Prostate gland (tissue), 2 donors: Measurements from ENCODE around the gene SLC6A11. TPM values are rescaled to one million over a fixed set of nuclear protein-coding genes. Genes with fewer than 3 reads are reported as not detected.

Experiments used
- DNase-seq: peaks from one replicate; pipeline ENCODE4 v3.0.0-alpha.2; 2019; ENCODE audit warnings: low spot score
- H3K27ac ChIP-seq, 2 donors: fragments of 200-600 bp; sonication (generic); 2 replicates each; pipeline ENCODE4 v1.5.1; 2017 to 2019
- H3K27me3 ChIP-seq: fragments of 200-600 bp; sonication (generic); replicated peaks from 2 replicates; pipeline ENCODE4 v1.5.1; 2019; ENCODE audit not compliant: insufficient read depth
- H3K36me3 ChIP-seq, 2 donors: fragments of 200-600 bp; sonication (generic); 1 replicate in 1 of 2; 2 replicates in 1 of 2; pipeline versions ENCODE4 v1.5.1 to v1.8.1; 2017 to 2019
- H3K4me1 ChIP-seq: fragments of 200-600 bp; sonication (generic); replicated peaks from 2 replicates; pipeline ENCODE4 v1.5.1; 2019
- H3K4me3 ChIP-seq, 2 donors: fragments of 200-600 bp; sonication (generic); 2 replicates each; pipeline ENCODE4 v1.5.1; 2017 to 2019
- H3K9me3 ChIP-seq: fragments of 200-600 bp; sonication (generic); 2 replicates; pipeline ENCODE4 v1.5.1; 2017
- POLR2A ChIP-seq: fragments of 450-650 bp; IDR thresholded peaks from one replicate; pipeline ENCODE4 v1.6.1; 2016; ENCODE audit warnings: antibody characterized with exemption, mild to moderate bottlenecking
- POLR2AphosphoS5 ChIP-seq: sonication (generic); formaldehyde crosslinking; IDR thresholded peaks from one replicate; pipeline ENCODE4 v1.6.1; 2017; ENCODE audit warnings: antibody characterized with exemption
- WGBS: methylation state at CpG from one replicate; pipeline ENCODE4 v1.1.5; 2018; 5-methylcytosine and 5-hydroxymethylcytosine counted together
- intact Hi-C: fragments of 100-400 bp; cut with DNase I; formaldehyde crosslinking; loops from one replicate; pipeline ENCODE4 v1.14.2; 2022
- total RNA-seq, 2 donors: library from RNA; depleted of rRNA; stranded (reverse); fragments of >200 nt; gene quantifications; one replicate each; pipeline ENCODE4 v1.1.0, GENCODE V29; 2016
- TF ChIP-seq, protein P1 (sequence below), 4 experiments: fragments of 200-600 bp in 2 of 4; fragments of 450-650 bp in 2 of 4; sonication (generic) in 2 of 4; IDR thresholded peaks; 1 replicate in 3 of 4; 2 replicates in 1 of 4; pipeline ENCODE4 v1.5.1; 2016 to 2019; ENCODE audit warnings: antibody characterized with exemption in 4 of 4, mild to moderate bottlenecking in 2 of 4, moderate library complexity in 2 of 4

SLC6A11 gene
- total RNA-seq, 2 donors from 2014 or later: 3.6 to 6.9 TPM

DNA sequence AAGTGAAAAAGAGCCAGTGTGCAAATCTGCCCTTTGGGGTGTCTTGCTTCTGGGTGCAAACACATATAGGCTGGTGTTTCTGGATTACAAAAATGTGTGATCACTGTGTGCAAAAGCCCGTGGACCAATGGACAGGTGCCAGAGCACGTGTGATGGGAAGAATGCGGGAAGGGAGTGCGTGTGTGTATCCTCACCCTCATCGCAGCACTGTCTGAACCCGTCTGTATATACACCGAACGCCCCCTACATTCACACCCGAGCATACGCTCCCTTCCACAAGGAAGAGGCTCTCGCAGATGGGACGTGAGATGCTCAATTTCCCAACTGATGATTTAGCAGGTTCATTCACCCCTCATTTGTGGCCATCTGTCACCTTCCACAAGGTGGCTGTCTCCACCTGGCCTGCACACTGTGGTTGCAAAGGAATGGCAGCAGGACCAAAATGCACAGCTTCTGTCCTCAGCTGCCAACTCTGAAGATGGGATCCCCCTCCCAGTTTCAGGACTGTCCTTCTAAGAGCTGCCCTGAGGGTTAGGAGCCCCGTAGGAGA lies 157.1 kb downstream of the SLC6A11 start:
- no peaks in the 10 kb centered on the region for H3K36me3 ChIP-seq
- no peak for DNase-seq
- intact Hi-C loops: no loop called here
- no peak for TF ChIP-seq POLR2A
- no peak for TF ChIP-seq POLR2AphosphoS5
- TF ChIP-seq, protein P1, sequence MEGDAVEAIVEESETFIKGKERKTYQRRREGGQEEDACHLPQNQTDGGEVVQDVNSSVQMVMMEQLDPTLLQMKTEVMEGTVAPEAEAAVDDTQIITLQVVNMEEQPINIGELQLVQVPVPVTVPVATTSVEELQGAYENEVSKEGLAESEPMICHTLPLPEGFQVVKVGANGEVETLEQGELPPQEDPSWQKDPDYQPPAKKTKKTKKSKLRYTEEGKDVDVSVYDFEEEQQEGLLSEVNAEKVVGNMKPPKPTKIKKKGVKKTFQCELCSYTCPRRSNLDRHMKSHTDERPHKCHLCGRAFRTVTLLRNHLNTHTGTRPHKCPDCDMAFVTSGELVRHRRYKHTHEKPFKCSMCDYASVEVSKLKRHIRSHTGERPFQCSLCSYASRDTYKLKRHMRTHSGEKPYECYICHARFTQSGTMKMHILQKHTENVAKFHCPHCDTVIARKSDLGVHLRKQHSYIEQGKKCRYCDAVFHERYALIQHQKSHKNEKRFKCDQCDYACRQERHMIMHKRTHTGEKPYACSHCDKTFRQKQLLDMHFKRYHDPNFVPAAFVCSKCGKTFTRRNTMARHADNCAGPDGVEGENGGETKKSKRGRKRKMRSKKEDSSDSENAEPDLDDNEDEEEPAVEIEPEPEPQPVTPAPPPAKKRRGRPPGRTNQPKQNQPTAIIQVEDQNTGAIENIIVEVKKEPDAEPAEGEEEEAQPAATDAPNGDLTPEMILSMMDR (IDR thresholded peaks at IDR 0.05): no peak
- H3K4me1 ChIP-seq: no peaks in the 10 kb centered on the region
- WGBS: 63% methylated on average over 13 of the region's 13 CpGs
- H3K4me3 ChIP-seq: no peak overlapping the region
- no peak overlapping the region for H3K27ac ChIP-seq
- no peaks in the 10 kb centered on the region for H3K9me3 ChIP-seq
- H3K27me3 ChIP-seq: peaks cover 7% of the 10 kb centered on the region

DNA sequence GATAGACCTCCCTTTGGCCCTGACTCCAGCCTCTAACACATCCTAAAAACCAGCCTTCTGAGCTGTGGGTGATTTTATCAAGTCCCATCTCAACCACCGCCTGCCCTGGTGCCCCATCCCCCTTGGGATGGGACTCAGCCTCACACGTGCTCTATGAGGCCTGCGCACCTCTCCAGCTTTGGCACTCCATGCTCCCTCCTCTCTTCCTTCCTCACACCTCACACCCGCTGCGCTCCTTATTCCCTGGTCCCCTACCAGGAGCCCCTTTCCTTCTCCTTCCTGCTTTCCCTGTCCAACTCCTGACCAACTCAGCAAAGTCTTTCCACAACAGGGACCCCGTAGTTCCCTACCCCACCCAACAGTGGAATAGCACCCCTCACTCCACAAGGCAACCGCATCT lies 158.1 kb downstream of the SLC6A11 start:
- H3K4me3 ChIP-seq: no peak overlapping the region
- no peaks in the 10 kb centered on the region for H3K9me3 ChIP-seq
- H3K36me3 ChIP-seq: no peaks in the 10 kb centered on the region
- DNase-seq: no peak
- no peak overlapping the region for H3K27ac ChIP-seq
- H3K4me1 ChIP-seq: no peaks in the 10 kb centered on the region
- TF ChIP-seq POLR2A: no peak
- TF ChIP-seq POLR2AphosphoS5: no peak
- peaks cover 7% of the 10 kb centered on the region for H3K27me3 ChIP-seq
- intact Hi-C loops: no loop called here
- WGBS: 67% methylated on average over 7 of the region's 7 CpGs

DNA sequence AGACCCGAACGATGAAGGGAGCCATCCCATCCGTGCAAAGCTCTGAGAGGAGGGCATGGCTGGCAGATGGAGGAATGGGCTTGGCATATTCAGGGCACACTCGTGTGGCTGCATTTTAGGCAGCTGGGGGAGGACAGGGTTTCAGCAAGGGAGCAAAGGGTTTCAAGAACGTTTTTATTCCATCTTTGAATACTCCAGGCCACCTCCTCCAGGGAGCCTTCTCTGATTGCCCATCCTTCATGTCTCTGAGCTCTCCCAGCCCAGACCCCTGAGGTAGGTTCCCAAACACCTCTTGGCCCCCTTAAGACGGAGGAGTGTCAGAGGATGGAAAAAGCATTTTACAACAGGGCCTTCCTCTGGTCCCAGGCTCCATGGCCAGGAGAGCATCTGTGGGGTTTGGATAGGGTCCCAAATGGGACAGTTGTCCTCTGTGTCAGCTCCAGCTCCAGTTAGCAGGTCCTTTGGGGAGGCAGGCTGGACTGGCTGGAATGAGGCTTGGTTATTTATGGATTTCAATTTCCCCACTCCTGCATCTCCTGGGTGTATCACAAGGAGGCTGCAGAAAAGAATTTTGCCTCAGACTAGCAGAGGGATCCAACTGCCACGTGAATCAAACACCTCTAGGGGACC lies 158.8 kb downstream of the SLC6A11 start:
- Histone ChIP-seq H3K27me3 (peaks cover 7% of the 10 kb centered on the region), H3K9me3 (no peaks in the 10 kb centered on the region), H3K4me3 (no peak overlapping the region), H3K4me1 (no peaks in the 10 kb centered on the region), H3K36me3 (no peaks in the 10 kb centered on the region), H3K27ac (no peak overlapping the region)
- no peak for DNase-seq
- TF ChIP-seq POLR2A: no peak
- TF ChIP-seq, protein P1 (IDR thresholded peaks at IDR 0.05): no peak
- intact Hi-C loops: no loop called here
- 65% methylated on average over 7 of the region's 7 CpGs for WGBS

DNA sequence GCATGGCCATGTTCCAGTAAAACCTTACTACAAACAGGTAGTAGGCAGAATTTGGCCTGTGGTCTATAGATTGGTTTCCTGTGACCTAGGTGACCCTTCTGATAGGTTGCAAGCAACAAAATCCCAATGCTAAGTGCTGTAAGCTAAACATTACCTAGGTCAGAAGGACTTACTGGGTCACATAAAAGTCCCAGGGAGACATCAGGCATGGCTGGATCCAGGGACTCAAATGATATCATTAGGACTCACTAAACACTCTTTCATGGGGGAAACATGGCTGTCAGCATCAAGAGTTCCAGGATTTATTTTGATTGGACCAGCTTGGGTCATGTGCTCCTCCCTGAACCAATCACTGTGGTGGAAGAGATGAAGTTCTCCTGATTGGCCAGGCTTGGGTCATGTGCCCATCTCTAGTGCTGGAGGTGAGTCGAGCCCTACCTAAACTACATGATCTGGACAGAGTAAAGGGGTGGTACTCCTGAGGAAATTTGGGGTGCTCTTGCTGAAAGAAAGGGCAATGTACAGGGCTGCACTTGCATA lies 159.7 kb downstream of the SLC6A11 start:
- H3K27me3 ChIP-seq: peaks cover 7% of the 10 kb centered on the region
- no peaks in the 10 kb centered on the region for H3K4me1 ChIP-seq
- DNase-seq: no peak
- no peak overlapping the region for H3K27ac ChIP-seq
- WGBS: 80% methylated on average over 1 of the region's 1 CpG
- intact Hi-C loops: no loop called here
- no peaks in the 10 kb centered on the region for H3K9me3 ChIP-seq
- H3K4me3 ChIP-seq: no peak overlapping the region
- no peak for TF ChIP-seq POLR2AphosphoS5
- TF ChIP-seq, protein P1 (IDR thresholded peaks at IDR 0.05): no peak
- TF ChIP-seq POLR2A: no peak
- no peaks in the 10 kb centered on the region for H3K36me3 ChIP-seq

DNA sequence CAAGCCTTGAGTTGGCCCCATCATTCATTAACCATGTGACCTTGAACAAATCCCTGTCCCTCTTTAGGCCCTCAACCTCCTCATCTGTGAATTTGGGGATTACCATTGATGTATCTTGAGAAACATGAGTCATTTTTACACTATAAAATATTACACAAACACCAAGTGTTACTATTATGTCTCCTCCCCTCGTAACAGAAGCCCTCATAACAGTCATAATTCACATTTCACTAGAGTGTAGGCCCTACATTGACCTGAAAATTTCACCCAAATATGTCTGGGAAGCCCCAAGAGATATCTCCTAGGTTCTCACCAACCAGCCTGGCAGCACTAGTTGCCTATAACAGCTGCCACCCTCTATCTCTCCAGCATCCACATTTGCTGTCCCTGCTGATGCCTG lies 160.7 kb downstream of the SLC6A11 start:
- no peak overlapping the region for H3K4me3 ChIP-seq
- H3K9me3 ChIP-seq: no peaks in the 10 kb centered on the region
- no peaks in the 10 kb centered on the region for H3K36me3 ChIP-seq
- no peak for DNase-seq
- peaks cover 7% of the 10 kb centered on the region for H3K27me3 ChIP-seq
- TF ChIP-seq POLR2AphosphoS5: no peak
- TF ChIP-seq, protein P1 (IDR thresholded peaks at IDR 0.05): no peak
- TF ChIP-seq POLR2A: no peak
- no peaks in the 10 kb centered on the region for H3K4me1 ChIP-seq
- 96% methylated on average over 1 of the region's 1 CpG for WGBS
- intact Hi-C loops: no loop called here
- no peak overlapping the region for H3K27ac ChIP-seq
